Osteocyte (in vitro differentiated cells): Measurements from ENCODE around the gene SH3RF1. TPM values are rescaled to one million over a fixed set of nuclear protein-coding genes. Genes with fewer than 3 reads are reported as not detected.

ENCODE experiments used
- DNase-seq: peaks from one replicate; pipeline ENCODE4 v3.0.0; 2021; ENCODE audit warnings: mixed read lengths; ENCODE audit not compliant: unreplicated experiment; ENCODE audit errors: extremely low spot score
- H3K27ac Mint-ChIP-seq: one replicate; pipeline ENCODE4 v1.8.0; 2021; ENCODE audit warnings: mild to moderate bottlenecking, mixed read lengths; ENCODE audit not compliant: unreplicated experiment
- H3K27me3 Mint-ChIP-seq: one replicate; pipeline ENCODE4 v1.8.0; 2021; ENCODE audit warnings: mixed read lengths; ENCODE audit not compliant: unreplicated experiment
- H3K36me3 Mint-ChIP-seq: one replicate; pipeline ENCODE4 v1.8.0; 2021; ENCODE audit warnings: mixed read lengths; ENCODE audit not compliant: unreplicated experiment
- H3K4me1 Mint-ChIP-seq: one replicate; pipeline ENCODE4 v1.8.0; 2021; ENCODE audit warnings: mixed read lengths; ENCODE audit not compliant: unreplicated experiment
- H3K4me3 Mint-ChIP-seq: one replicate; pipeline ENCODE4 v1.8.0; 2021; ENCODE audit warnings: mild to moderate bottlenecking, moderate library complexity, mixed read lengths; ENCODE audit not compliant: unreplicated experiment
- H3K9me3 Mint-ChIP-seq: one replicate; pipeline ENCODE4 v1.8.0; 2021; ENCODE audit warnings: mixed read lengths; ENCODE audit not compliant: unreplicated experiment
- CTCF ChIP-seq: fragments of 200-600 bp; sonication (generic); IDR thresholded peaks from 2 replicates; pipeline ENCODE4 v1.5.0; 2021; ENCODE audit warnings: antibody characterized with exemption, mild to moderate bottlenecking, moderate library complexity
- total RNA-seq: library from RNA; stranded (reverse); gene quantifications from 2 replicates; pipeline ENCODE4 v1.2.1, GENCODE V29; 2021

The SH3RF1 gene
- total RNA-seq, 1 donor from 2014 or later: 31.8 TPM

- DNase-seq: no peak
- no peak overlapping the region for H3K4me3 Mint-ChIP-seq
- H3K27me3 Mint-ChIP-seq: no peaks in the 10 kb centered on the region
- H3K27ac Mint-ChIP-seq: no peak overlapping the region
- no peaks in the 10 kb centered on the region for H3K36me3 Mint-ChIP-seq
- no peaks in the 10 kb centered on the region for H3K9me3 Mint-ChIP-seq
- no peak for TF ChIP-seq CTCF
- H3K4me1 Mint-ChIP-seq: peaks cover 20% of the 10 kb centered on the region
Observed at GRCh38 chr4:169062897-169063244, 207.9 kb downstream of the SH3RF1 start.

GRCh38 chr4:169061386-169061785 is 209.4 kb downstream of the SH3RF1 start:
- Mint-ChIP-seq H3K27me3 (no peaks in the 10 kb centered on the region), H3K9me3 (no peaks in the 10 kb centered on the region), H3K27ac (no peak overlapping the region), H3K4me1 (peaks cover 23% of the 10 kb centered on the region), H3K4me3 (no peak overlapping the region), H3K36me3 (no peaks in the 10 kb centered on the region)
- no peak for DNase-seq
- TF ChIP-seq CTCF: no peak

GRCh38 chr4:169060391-169061091 is 210.2 kb downstream of the SH3RF1 start:
- no peaks in the 10 kb centered on the region for H3K27me3 Mint-ChIP-seq
- peaks cover 23% of the 10 kb centered on the region for H3K4me1 Mint-ChIP-seq
- no peak overlapping the region for H3K27ac Mint-ChIP-seq
- DNase-seq: no peak
- no peaks in the 10 kb centered on the region for H3K9me3 Mint-ChIP-seq
- H3K36me3 Mint-ChIP-seq: no peaks in the 10 kb centered on the region
- no peak for TF ChIP-seq CTCF
- no peak overlapping the region for H3K4me3 Mint-ChIP-seq

- Mint-ChIP-seq H3K27ac (no peak overlapping the region), H3K27me3 (no peaks in the 10 kb centered on the region), H3K9me3 (no peaks in the 10 kb centered on the region), H3K4me3 (no peak overlapping the region), H3K4me1 (peaks cover 23% of the 10 kb centered on the region), H3K36me3 (no peaks in the 10 kb centered on the region)
- no peak for DNase-seq
- no peak for TF ChIP-seq CTCF
Observed at GRCh38 chr4:169059306-169060211, 211.2 kb downstream of the SH3RF1 start.

GRCh38 chr4:169058312-169058711 is 212.4 kb downstream of the SH3RF1 start:
- DNase-seq: no peak
- Mint-ChIP-seq H3K4me1 (peaks cover 23% of the 10 kb centered on the region), H3K4me3 (no peak overlapping the region), H3K27me3 (no peaks in the 10 kb centered on the region), H3K9me3 (no peaks in the 10 kb centered on the region), H3K36me3 (no peaks in the 10 kb centered on the region), H3K27ac (no peak overlapping the region)
- TF ChIP-seq CTCF: no peak
